Measurements from ENCODE around the gene IQSEC1. TPM values are rescaled to one million over a fixed set of nuclear protein-coding genes. Genes with fewer than 3 reads are reported as not detected.

IQSEC1 gene
- total and polyA plus RNA-seq, 2 of the 8 experiments (the other 6 are each of a cell fraction or from before 2014, with no cell fraction given) = 6.8 to 28.8 TPM

- Histone ChIP-seq H3K9ac (replicated peaks in 1 of 4; ENCODE audit: extremely low read depth in 1 of 4, low read depth in 3 of 4, low read length in 3 of 4) (no peak overlapping the region), H3K4me3 (ENCODE audit: extremely low read depth in 1 of 4, insufficient read depth in 2 of 4, low read depth in 3 of 4, low read length in 4 of 4) (no peak overlapping the region), H3K79me2 (ENCODE audit: control insufficient read depth in 1 of 2, insufficient read depth in 2 of 2, low read length in 2 of 2) (peaks cover 0 to 3% of the 10 kb centered on the region in 2 experiments; a peak in 1 of 4 replicates), H3K27ac (ENCODE audit: low read depth, low read length) (no peak overlapping the region; the same call in 1 of the 2 replicates), H3K79me1 (ENCODE audit: low read depth, low read length) (peaks cover 13% of the 10 kb centered on the region), H2AK5ac (ENCODE audit: low read depth, low read length) (no peak overlapping the region), H3K9me3 (ENCODE audit: insufficient read depth in 2 of 2, low read depth in 1 of 2, low read length in 1 of 2) (no peaks in the 10 kb centered on the region), H4K8ac (ENCODE audit: extremely low read depth, insufficient read depth, low read length) (no peak overlapping the region; the same call in 1 of the 2 replicates), H3K18ac (ENCODE audit: extremely low read depth, low read length) (no peak overlapping the region), H3K4me1 (replicated peaks in 1 of 4; ENCODE audit: control insufficient read depth in 3 of 4, insufficient read depth in 4 of 4, low read length in 3 of 4) (peaks cover 0 to 9% (median 6%) of the 10 kb centered on the region in 4 experiments; a peak in 6 of 7 replicates), H2BK12ac (ENCODE audit: low read depth, low read length) (no peak overlapping the region), H3K56ac (replicated peaks; ENCODE audit: insufficient read length, low read depth, low read length) (no peak overlapping the region), H3K36me3 (ENCODE audit: control insufficient read depth in 2 of 4, insufficient read depth in 4 of 4, low read length in 3 of 4) (no peaks in the 10 kb centered on the region; a peak in 2 of 8 replicates), H3K23me2 (ENCODE audit: low read depth, low read length) (no peaks in the 10 kb centered on the region), H3K4ac (replicated peaks; ENCODE audit: insufficient read length, low read depth, low read length) (no peak overlapping the region), H2BK5ac (ENCODE audit: low read depth, low read length) (no peak overlapping the region), H3K27me3 (replicated peaks in 1 of 4; ENCODE audit: control insufficient read depth in 3 of 4, extremely low read depth in 1 of 4, insufficient read depth in 3 of 4, low read length in 3 of 4) (no peaks in the 10 kb centered on the region), H2BK15ac (ENCODE audit: low read length) (no peak overlapping the region), H4K91ac (replicated peaks; ENCODE audit: insufficient read length, low read length) (no peak overlapping the region), H2BK120ac (replicated peaks; ENCODE audit: low read depth, low read length) (no peak overlapping the region), H4K5ac (ENCODE audit: insufficient read length, low read depth, low read length) (no peak overlapping the region), H3K14ac (ENCODE audit: insufficient read length) (no peak overlapping the region), H2AFZ (ENCODE audit: low read length) (no peak overlapping the region), H2BK20ac (ENCODE audit: low read length) (no peak overlapping the region), H3K4me2 (ENCODE audit: insufficient read depth in 1 of 2, low read depth in 2 of 2, low read length in 2 of 2) (no peak overlapping the region), H3K23ac (ENCODE audit: insufficient read length) (no peak overlapping the region), H4K20me1 (replicated peaks in 1 of 2; ENCODE audit: control insufficient read depth in 1 of 2, insufficient read depth in 2 of 2, low read length in 2 of 2) (peaks cover 9 to 11% of the 10 kb centered on the region in 2 experiments)
- WGBS, 2 experiments (ENCODE audit: extremely low coverage in 1 of 2, insufficient coverage in 1 of 2, insufficient read length in 1 of 2, insufficient replicate concordance in 2 of 2, low coverage in 1 of 2, low lambda C conversion rate in 2 of 2, missing lambda C conversion rate in 1 of 2) = 88% methylated on average over 22 of the region's 22 CpGs; no CpG with 5 or more reads in 1 of the 2 experiments
- CTCF ChIA-PET (ENCODE audit: partially characterized antibody) = interaction anchor here (0.9 to 1.7 kb wide), 4 partner anchors 12 to 17 kb away, joined by 4 read pairs; no protein-coding TSS in a partner anchor
- DNase-seq (ENCODE audit: low read depth in 1 of 2, low spot score in 2 of 2) (no peak), FAIRE-seq (no peak)
- POLR2A ChIA-PET (ENCODE audit: partially characterized antibody) = interaction anchor here (1.7 kb wide), 1 partner anchor 24 kb away, joined by 4 read pairs; no protein-coding TSS in a partner anchor
- TF ChIP-seq YY1 (IDR thresholded peaks at IDR 0.05; ENCODE audit: low read depth, low read length) = no peak
- no peak for TF ChIP-seq TAF1 (IDR thresholded peaks at IDR 0.05; ENCODE audit: low read depth, low read length)
- no peak for TF ChIP-seq EGR1 (IDR thresholded peaks at IDR 0.05; ENCODE audit: borderline replicate concordance, low read depth, low read length)
- no peak for TF ChIP-seq NANOG (IDR thresholded peaks at IDR 0.05; ENCODE audit: insufficient read depth, low read depth, low read length, poor library complexity, severe bottlenecking)
- TF ChIP-seq ATF3 (IDR thresholded peaks at IDR 0.05; ENCODE audit: insufficient read depth, low read depth, low read length) = no peak
- no peak for TF ChIP-seq POU5F1 (IDR thresholded peaks at IDR 0.05; ENCODE audit: low read depth, low read length)
- TF ChIP-seq, protein P1, sequence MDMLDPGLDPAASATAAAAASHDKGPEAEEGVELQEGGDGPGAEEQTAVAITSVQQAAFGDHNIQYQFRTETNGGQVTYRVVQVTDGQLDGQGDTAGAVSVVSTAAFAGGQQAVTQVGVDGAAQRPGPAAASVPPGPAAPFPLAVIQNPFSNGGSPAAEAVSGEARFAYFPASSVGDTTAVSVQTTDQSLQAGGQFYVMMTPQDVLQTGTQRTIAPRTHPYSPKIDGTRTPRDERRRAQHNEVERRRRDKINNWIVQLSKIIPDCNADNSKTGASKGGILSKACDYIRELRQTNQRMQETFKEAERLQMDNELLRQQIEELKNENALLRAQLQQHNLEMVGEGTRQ (IDR thresholded peaks at IDR 0.05; ENCODE audit: low read length) = no peak
- no peak for TF ChIP-seq SIX5 (IDR thresholded peaks at IDR 0.05; ENCODE audit: low read depth, low read length)
- TF ChIP-seq SRF (IDR thresholded peaks at IDR 0.05; ENCODE audit: low read depth, low read length) = no peak
- no peak for TF ChIP-seq TAF7 (optimal IDR thresholded peaks at IDR 0.05; ENCODE audit: borderline replicate concordance, low read depth, low read length)
These were observed 129.9 kb downstream of the IQSEC1 start for GRCh38 chr3:12943124-12944021.
